Esophagus squamous epithelium (tissue), 4 donors: ENCODE results near the gene PRR5L.

Source experiments
- POLR2A ChIP-seq, 4 donors: fragments of 450-650 bp; IDR thresholded peaks; one replicate each; pipeline ENCODE4 v1.6.1; 2017; ENCODE audit warnings: antibody characterized with exemption in 4 of 4, mild to moderate bottlenecking in 4 of 4, moderate library complexity in 3 of 4
- TF ChIP-seq, protein P1 (sequence below), 6 experiments: fragments of 450-650 bp in 4 of 6; fragments of 200-600 bp in 2 of 6; sonication (generic) in 2 of 6; IDR thresholded peaks; one replicate each; pipeline ENCODE4 v1.5.1; 2016 to 2019; ENCODE audit warnings: antibody characterized with exemption in 6 of 6, mild to moderate bottlenecking in 4 of 6, moderate library complexity in 4 of 6

GRCh38 chr11:36425561-36426081 is 129.5 kb downstream of the PRR5L start:
- TF ChIP-seq, protein P1, sequence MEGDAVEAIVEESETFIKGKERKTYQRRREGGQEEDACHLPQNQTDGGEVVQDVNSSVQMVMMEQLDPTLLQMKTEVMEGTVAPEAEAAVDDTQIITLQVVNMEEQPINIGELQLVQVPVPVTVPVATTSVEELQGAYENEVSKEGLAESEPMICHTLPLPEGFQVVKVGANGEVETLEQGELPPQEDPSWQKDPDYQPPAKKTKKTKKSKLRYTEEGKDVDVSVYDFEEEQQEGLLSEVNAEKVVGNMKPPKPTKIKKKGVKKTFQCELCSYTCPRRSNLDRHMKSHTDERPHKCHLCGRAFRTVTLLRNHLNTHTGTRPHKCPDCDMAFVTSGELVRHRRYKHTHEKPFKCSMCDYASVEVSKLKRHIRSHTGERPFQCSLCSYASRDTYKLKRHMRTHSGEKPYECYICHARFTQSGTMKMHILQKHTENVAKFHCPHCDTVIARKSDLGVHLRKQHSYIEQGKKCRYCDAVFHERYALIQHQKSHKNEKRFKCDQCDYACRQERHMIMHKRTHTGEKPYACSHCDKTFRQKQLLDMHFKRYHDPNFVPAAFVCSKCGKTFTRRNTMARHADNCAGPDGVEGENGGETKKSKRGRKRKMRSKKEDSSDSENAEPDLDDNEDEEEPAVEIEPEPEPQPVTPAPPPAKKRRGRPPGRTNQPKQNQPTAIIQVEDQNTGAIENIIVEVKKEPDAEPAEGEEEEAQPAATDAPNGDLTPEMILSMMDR (IDR thresholded peaks at IDR 0.05): no peak
- no peak for TF ChIP-seq POLR2A (IDR thresholded peaks at IDR 0.05)
